ENCODE results near the gene SLC25A43.

The SLC25A43 gene

DNA sequence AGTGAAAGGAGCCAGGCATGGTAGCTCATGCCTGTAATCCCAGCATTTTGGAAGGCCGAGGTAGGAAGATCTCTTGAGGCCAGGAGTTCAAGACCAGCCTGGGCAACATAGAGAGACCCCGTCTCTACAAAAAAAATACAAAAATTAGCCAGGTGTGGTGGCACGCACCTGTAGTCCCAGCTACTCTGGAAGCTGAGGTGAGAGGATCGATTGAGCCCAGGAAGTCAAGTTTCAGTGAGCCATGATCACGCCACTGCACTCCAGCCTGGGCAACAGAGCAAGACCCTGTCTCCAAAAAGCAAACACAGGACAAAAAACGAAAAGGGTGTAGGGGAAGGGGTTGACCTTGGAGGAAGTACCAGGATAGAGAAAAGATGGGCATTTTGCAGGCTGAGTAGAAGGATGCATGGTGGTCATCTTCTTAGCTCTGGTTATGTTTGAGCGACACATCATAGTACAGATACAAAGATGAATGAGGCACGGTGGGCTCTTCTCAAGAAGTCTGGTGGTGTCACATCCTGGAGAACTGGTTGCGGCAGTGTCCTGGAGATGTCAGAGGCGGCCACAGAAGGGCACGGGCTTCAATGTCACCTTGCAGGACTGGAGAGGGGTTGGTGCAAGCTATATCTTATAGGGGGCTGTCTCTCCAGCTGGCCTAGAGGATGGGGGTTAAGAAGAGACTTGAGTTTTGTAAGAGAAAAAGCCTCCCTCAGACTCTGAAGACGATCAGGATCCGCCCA, 101.1 kb downstream of the SLC25A43 start:
- DNase-seq (ENCODE audit: low spot score), result no peak

DNA sequence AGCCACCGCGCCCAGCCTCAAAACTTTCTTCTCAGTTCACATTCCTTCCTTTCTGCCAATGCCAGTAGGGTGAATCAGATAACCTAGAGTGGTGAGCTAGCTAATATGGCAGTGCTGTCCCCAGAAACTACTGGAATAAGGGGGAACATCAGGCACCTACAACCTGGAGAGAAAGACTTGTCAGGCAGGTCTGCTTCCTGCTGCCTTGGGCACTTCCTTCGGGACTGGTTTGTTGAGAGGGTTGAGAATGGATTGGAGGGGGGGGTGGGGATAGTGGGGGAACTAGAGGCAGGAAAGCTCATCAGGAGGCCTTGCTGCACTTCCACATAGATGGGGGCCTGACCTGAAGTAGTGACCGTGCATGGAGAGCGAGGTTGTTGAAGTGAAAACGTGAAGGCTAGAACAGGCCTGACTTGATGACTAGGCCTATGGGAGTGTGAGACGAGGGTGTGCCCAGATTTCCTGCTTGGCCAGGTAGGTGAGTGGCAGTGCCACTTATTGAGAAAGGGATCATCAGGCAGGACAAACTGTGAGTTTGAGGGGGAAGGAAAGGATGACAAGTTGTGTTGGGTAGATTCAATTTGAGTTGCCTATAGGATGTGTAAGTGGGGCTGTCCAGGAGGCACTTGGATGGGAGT, 102.5 kb downstream of the SLC25A43 start:
- DNase-seq (ENCODE audit: low spot score), result no peak

DNA sequence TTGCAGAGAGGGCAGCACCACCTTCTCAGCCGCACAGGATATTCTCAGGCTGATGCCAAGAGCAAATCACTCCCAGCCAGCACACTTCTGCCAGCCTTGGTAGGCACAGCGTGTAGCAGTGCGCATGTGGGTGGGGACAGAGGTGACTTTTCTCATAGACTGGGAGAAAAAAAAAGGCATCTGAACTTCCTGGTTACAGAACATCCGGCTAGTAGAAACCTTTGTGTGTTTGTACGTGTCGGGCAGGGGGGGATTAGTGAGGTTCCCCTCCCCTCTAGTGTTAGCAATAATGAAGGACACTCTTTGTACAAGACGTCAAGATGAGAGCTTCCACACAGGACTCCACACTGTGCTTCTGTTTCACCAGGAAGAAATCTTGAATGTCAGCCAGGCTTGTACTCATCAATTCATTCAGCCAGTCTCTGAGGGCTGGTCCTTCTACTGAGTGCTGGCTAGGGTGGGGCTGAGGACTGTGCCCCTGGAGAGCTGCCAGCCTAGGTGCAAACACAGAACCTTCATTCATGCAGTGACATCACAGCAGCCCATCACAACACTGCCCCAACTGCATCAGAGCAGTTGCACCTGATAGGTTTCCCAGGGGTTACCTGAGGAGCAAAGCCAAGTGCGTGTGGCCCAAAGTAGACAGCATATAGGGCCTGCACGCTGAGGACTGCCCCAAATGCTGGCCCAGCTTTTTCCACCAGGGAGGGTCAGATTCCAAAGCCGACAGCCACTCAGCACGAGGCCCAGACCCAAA, 103.8 kb downstream of the SLC25A43 start:
- DNase-seq (ENCODE audit: low spot score), result no peak

DNA sequence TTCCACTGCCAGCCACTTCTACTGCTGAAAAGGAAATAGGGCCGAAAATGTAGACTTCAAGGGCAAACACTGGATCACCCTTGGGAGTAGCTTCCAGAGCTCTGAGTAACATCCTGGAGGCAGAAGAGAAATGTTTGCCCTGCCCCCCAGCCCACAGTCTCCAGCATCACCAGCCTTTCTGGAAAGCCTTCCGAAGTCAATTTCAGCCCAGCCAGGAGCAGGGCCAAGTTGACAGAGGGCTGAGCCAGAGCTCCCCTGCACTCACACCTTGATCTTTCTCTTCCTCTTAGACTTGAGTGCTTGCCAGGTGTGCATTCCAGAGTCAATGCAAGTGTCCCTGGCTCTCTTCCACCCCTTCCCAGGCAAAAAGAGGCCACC, 104.3 kb downstream of the SLC25A43 start:
- no peak for DNase-seq (ENCODE audit: low spot score)
